Measurements from ENCODE around the gene DNAH2. TPM values are rescaled to one million over a fixed set of nuclear protein-coding genes. Genes with fewer than 3 reads are reported as not detected.

Gene DNAH2
- total and polyA plus RNA-seq, 9 of the 15 experiments (the other 6 are each of a cell fraction or from before 2014, with no cell fraction given), result 0.03 TPM; not detected in 8

DNA sequence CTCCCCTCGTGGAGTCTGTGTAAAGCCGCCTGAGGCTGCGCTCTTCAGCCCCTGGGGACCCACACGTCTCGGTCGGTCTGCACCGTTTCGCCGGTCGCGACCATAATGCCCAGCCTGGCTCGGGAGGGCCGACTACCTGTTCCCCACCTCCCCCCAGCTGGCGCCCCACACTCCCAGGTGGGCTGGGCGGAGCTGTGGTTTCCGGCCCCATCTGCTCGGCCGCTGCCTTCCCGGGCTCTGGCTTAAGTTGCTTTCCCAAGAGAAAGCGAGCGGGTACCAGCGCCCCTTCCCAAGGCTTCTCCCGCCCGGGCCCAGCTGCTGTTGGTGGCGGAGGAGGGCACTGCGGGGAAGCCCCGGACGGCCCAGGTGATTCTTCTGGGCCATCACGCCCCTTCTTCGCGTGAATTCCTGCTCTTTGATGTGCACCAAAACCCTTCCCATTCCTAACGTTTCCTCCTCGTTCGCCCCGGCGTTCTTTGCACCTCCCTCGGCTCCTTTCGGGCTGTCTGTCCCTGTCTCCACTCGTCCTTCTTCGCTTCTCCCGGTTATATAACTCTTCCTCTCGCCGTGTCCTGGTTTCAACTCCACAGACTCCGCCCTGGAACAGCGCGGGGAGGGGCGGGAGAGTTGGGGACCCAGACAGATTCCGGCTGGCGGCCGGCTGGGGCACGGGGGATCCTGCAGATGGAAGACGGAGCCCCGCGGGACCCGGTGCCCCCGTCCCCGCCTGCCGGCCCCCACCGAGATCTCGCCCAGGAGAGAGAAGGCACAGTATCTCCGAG, 118.5 kb downstream of the DNAH2 start (continued):
- peak; percentile 54 for TF ChIP-seq CHD1 (IDR thresholded peaks at IDR 0.05; ENCODE audit: low read length)
- no peak for TF ChIP-seq CCAR2 (IDR thresholded peaks at IDR 0.05; ENCODE audit: low read depth, low read length)
- no peak for TF ChIP-seq ZNF134 (CRISPR knock-in tag; conservative IDR thresholded peaks at IDR 0.05)
- no peak for TF ChIP-seq CREM (IDR thresholded peaks at IDR 0.05; ENCODE audit: low read depth)
- TF ChIP-seq SP1 (CRISPR knock-in tag; IDR thresholded peaks at IDR 0.05), result no peak
- TF ChIP-seq ZEB2 (IDR thresholded peaks at IDR 0.05), result peak; percentile 77; the same call in 1 of the 2 replicates
- TF ChIP-seq BDP1 (IDR thresholded peaks at IDR 0.05; ENCODE audit: insufficient read depth, insufficient read length), result no peak
- TF ChIP-seq E2F3 (CRISPR knock-in tag; IDR thresholded peaks at IDR 0.05), result no peak
- peak; percentile 69 for TF ChIP-seq POLR2G (IDR thresholded peaks at IDR 0.05; ENCODE audit: low read depth, low read length)
- no peak for TF ChIP-seq ARHGAP35 (IDR thresholded peaks at IDR 0.05; ENCODE audit: partially characterized antibody)
- TF ChIP-seq ZNF764 (CRISPR knock-in tag; IDR thresholded peaks at IDR 0.05; ENCODE audit: low read depth), result no peak
- 0 out of 2 replicates have a peak, but pooled peaks have one; percentile 4 for TF ChIP-seq CTBP1 (IDR thresholded peaks at IDR 0.05; ENCODE audit: borderline replicate concordance)
- TF ChIP-seq, protein P1, sequence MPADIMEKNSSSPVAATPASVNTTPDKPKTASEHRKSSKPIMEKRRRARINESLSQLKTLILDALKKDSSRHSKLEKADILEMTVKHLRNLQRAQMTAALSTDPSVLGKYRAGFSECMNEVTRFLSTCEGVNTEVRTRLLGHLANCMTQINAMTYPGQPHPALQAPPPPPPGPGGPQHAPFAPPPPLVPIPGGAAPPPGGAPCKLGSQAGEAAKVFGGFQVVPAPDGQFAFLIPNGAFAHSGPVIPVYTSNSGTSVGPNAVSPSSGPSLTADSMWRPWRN (IDR thresholded peaks at IDR 0.05; ENCODE audit: low read depth), result no peak
- TF ChIP-seq ZC3H11A (IDR thresholded peaks at IDR 0.05; ENCODE audit: low read depth, low read length), result no peak
- no peak for TF ChIP-seq NR4A1 (CRISPR knock-in tag; IDR thresholded peaks at IDR 0.05)
- TF ChIP-seq NR4A1 (tag; IDR thresholded peaks at IDR 0.05), result no peak
- no peak for TF ChIP-seq IFI16 (CRISPR knock-in tag; IDR thresholded peaks at IDR 0.05)
- TF ChIP-seq MYC (IDR thresholded peaks at IDR 0.05; ENCODE audit: low read depth, low read length), result no peak
- no peak for TF ChIP-seq MYC (CRISPR knock-in tag; IDR thresholded peaks at IDR 0.05; ENCODE audit: borderline replicate concordance, low read depth)
- TF ChIP-seq SMAD1 (IDR thresholded peaks at IDR 0.05; ENCODE audit: low read depth, low read length, partially characterized antibody), result no peak
- no peak for TF ChIP-seq COPS2 (conservative IDR thresholded peaks at IDR 0.05)
- TF ChIP-seq, protein P2, sequence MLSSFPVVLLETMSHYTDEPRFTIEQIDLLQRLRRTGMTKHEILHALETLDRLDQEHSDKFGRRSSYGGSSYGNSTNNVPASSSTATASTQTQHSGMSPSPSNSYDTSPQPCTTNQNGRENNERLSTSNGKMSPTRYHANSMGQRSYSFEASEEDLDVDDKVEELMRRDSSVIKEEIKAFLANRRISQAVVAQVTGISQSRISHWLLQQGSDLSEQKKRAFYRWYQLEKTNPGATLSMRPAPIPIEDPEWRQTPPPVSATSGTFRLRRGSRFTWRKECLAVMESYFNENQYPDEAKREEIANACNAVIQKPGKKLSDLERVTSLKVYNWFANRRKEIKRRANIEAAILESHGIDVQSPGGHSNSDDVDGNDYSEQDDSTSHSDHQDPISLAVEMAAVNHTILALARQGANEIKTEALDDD (IDR thresholded peaks at IDR 0.05), result no peak
- no peak for TF ChIP-seq EP400 (IDR thresholded peaks at IDR 0.05)
- TF ChIP-seq, protein P3, sequence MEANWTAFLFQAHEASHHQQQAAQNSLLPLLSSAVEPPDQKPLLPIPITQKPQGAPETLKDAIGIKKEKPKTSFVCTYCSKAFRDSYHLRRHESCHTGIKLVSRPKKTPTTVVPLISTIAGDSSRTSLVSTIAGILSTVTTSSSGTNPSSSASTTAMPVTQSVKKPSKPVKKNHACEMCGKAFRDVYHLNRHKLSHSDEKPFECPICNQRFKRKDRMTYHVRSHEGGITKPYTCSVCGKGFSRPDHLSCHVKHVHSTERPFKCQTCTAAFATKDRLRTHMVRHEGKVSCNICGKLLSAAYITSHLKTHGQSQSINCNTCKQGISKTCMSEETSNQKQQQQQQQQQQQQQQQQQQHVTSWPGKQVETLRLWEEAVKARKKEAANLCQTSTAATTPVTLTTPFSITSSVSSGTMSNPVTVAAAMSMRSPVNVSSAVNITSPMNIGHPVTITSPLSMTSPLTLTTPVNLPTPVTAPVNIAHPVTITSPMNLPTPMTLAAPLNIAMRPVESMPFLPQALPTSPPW (CRISPR knock-in tag; IDR thresholded peaks at IDR 0.05), result no peak
- peak; percentile 29 for TF ChIP-seq ZFX (CRISPR knock-in tag; IDR thresholded peaks at IDR 0.05)

Measured in K562 (cell line).